Karpas-422 (cell line): Measurements from ENCODE around the gene PSMC3. TPM values are rescaled to one million over a fixed set of nuclear protein-coding genes. Genes with fewer than 3 reads are reported as not detected.

ENCODE experiments used
- small RNA-seq: library from RNA; depleted of rRNA; stranded (forward); fragments of <200 nt; gene quantifications from one replicate; pipeline ENCODE3, GENCODE V24; 2014
- total RNA-seq: library from RNA; depleted of rRNA; stranded (reverse); fragments of >200 nt; shearing (Covaris generic); gene quantifications from 2 replicates; pipeline ENCODE4 v1.2.3, GENCODE V29; 2014; ENCODE audit warnings: low replicate concordance; rRNA removed

The PSMC3 gene
- total RNA-seq, 1 experiment from 2014 or later, result 40.6 TPM

Small RNA genes within 50 kb of the gene (small RNA-seq; reads per million reads assigned to genes)
- gene MIR4487, result not detected

Other genes with a start within 250 kb of the PSMC3 start
- gene ARFGAP2, start 249.6 kb downstream of the PSMC3 start, total RNA-seq, result 68.6 and 139 TPM in 2 replicates
- gene PACSIN3, start 240.0 kb downstream of the PSMC3 start, total RNA-seq, result 1.1 and 5.9 TPM in 2 replicates
- 21.1 and 26.4 TPM in 2 replicates for gene DDB2, start 211.5 kb downstream of the PSMC3 start, total RNA-seq
- 20.7 and 42.1 TPM in 2 replicates for gene ACP2, start 177.6 kb downstream of the PSMC3 start, total RNA-seq
- 6.9 and 15.8 TPM in 2 replicates for gene NR1H3, start 168.4 kb downstream of the PSMC3 start, total RNA-seq
- 31.2 and 53.5 TPM in 2 replicates for gene MADD, start 156.3 kb downstream of the PSMC3 start, total RNA-seq
- gene MYBPC3, start 73.7 kb downstream of the PSMC3 start, total RNA-seq, result 0.67 and 0.72 TPM in 2 replicates
- gene SPI1, start 47.9 kb downstream of the PSMC3 start, total RNA-seq, result 114 and 198 TPM in 2 replicates
- gene SLC39A13, start 17.8 kb downstream of the PSMC3 start, total RNA-seq, result 24.9 and 32.8 TPM in 2 replicates
- gene RAPSN, start 22.7 kb upstream of the PSMC3 start, total RNA-seq, result 0.52 and 4.5 TPM in 2 replicates
- 130 and 148 TPM in 2 replicates for gene CELF1, start 126.7 kb upstream of the PSMC3 start, total RNA-seq
- 174 and 253 TPM in 2 replicates for gene PTPMT1, start 139.2 kb upstream of the PSMC3 start, total RNA-seq
- 8.7 and 11.0 TPM in 2 replicates for gene KBTBD4, start 152.5 kb upstream of the PSMC3 start, total RNA-seq
- gene NDUFS3, start 152.6 kb upstream of the PSMC3 start, total RNA-seq, result 41.2 and 104 TPM in 2 replicates
- not detected in 2 replicates for gene FAM180B, start 160.2 kb upstream of the PSMC3 start, total RNA-seq
- gene C1QTNF4, start 168.0 kb upstream of the PSMC3 start, total RNA-seq, result 4.9 TPM in 1 of 2 replicates, not detected in the other
- gene MTCH2, start 216.1 kb upstream of the PSMC3 start, total RNA-seq, result 49.5 and 72.6 TPM in 2 replicates